ENCODE data around the gene C6orf132.
A peak's percentile ranks its signal among the peaks of the same experiment; 100 is the strongest.

Gene C6orf132, protein sequence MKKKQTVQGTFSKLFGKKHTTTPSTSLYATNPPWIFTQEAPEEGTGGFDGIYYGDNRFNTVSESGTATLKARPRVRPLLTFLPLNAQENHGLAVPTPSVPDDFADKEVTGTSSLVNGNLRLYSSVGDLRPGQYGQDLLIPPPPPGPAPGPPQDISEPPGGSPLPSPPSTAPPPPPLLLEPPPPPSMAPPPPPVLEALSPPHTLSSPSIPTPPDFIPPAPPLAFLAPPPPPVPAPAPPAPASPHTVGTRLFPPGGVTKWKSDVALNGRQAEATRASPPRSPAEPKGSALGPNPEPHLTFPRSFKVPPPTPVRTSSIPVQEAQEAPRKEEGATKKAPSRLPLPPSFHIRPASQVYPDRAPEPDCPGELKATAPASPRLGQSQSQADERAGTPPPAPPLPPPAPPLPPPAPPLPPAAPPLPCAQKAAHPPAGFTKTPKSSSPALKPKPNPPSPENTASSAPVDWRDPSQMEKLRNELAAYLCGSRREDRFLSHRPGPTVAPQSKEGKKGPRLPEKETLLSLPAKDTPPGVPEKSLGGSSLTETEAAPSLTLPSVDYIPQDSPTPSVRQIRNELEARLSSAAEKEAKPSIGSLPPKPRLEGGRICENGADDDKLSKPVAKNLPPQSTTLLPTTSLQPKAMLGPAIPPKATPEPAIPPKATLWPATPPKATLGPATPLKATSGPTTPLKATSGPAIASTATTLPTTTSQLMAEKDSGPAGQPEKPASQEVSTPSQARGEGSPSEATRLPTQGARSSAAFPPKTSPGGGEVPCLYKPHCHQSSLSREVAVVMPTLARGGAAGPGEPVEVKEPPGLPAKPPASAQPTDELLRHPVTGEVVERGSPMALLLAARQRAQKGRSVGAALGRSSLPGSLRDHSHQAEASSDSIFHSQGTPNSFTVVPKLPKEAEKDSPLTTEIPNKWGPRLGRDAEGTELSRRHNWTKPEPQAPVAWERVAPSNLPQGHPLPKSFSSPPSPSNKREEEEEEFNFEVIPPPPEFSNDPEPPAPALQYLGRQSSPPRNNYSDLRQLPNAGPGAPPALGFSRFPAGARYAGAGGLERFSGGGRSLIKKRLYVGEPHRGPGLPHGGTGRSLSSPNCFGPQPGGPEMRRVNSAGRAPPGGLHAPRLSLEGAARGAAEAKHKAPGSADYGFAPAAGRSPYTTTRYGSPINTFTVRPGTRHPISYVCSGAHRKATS

DNA sequence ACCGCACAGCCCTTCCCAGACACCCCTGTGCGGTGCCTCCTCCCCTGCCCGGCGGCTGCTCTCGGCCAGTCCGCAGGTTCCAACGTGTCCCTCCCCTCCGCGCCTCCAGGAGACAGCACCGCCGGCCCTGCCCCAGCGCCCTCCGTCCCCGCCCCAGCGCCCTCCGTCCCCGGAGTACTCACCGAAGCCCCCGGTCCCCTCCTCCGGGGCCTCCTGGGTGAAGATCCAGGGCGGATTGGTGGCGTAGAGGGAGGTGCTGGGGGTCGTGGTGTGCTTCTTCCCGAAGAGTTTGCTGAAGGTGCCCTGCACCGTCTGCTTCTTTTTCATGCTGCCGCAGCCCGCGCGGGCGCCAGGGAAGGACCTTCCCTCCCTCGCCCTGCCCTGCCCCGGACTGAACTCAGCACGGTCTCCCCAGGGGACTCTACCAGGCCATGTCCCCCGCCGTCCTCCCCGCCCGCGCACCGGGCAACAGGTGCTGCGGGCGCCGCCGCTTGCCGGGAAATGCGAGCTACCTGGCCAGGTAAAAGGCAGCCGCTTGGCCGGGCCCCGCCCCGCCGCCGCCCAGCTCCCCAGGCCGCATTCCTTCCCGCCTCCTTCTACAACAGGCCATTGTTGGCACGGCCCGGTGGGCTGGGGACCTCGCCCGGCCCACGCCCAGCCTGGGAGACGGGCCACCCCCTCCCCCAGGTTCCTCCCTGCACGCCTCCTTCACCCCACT, at the start of gene C6orf132:
TSS of gene C6orf132 (minus strand) at position 503 of the 718 bp plus-strand sequence. CDS start at position 327, 176 bp downstream.
- Mint-ChIP-seq H3K36me3 (ENCODE audit: low read depth) (no peaks in the 10 kb centered on the region), H3K27ac (no peak within 1 kb of the TSS), H3K4me3 (peak within 1 kb of the TSS; percentile 56)

GRCh38 chr6:42190554-42191183, 48.2 kb upstream of the C6orf132 start:
- no peak overlapping the region for H3K4me3 Mint-ChIP-seq
- no peaks in the 10 kb centered on the region for H3K9me3 Mint-ChIP-seq
- H3K27me3 Mint-ChIP-seq: no peaks in the 10 kb centered on the region
- H3K36me3 Mint-ChIP-seq (ENCODE audit: low read depth): peaks cover 2% of the 10 kb centered on the region
- DNase-seq: no peak
- H3K27ac Mint-ChIP-seq: no peak overlapping the region
- H3K4me1 Mint-ChIP-seq (ENCODE audit: low read depth): no peaks in the 10 kb centered on the region

More for the DNA sequence above, at the start of gene C6orf132:
- DNase-seq: no peak
- Mint-ChIP-seq H3K9me3 (no peaks in the 10 kb centered on the region), H3K27me3 (peaks cover 46% of the 10 kb centered on the region), H3K4me1 (ENCODE audit: low read depth) (peaks cover 6% of the 10 kb centered on the region)

DNA sequence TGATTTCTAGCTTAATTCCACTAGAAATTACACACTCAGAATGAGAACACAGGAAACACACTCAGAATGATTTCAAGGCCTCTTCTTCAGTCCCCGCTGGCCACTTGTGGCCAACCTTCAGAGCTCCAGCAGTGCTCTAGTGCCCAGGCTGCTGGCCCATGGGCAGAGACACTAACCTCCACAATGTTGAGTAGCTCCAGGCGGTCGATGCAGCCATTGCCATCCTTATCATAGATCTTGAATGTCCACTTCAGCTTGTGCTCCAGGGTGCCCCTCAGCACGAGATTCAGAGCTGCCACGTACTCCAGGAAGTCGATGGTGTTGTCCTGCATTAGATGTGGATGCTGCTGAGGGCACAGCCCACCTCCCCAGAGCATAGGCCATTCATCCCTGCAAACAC, 46.0 kb upstream of the C6orf132 start:
- H3K36me3 Mint-ChIP-seq (ENCODE audit: low read depth): peaks cover 2% of the 10 kb centered on the region
- no peak overlapping the region for H3K4me3 Mint-ChIP-seq
- DNase-seq: no peak
- H3K9me3 Mint-ChIP-seq: no peaks in the 10 kb centered on the region
- H3K4me1 Mint-ChIP-seq (ENCODE audit: low read depth): no peaks in the 10 kb centered on the region
- no peaks in the 10 kb centered on the region for H3K27me3 Mint-ChIP-seq
- no peak overlapping the region for H3K27ac Mint-ChIP-seq

DNA sequence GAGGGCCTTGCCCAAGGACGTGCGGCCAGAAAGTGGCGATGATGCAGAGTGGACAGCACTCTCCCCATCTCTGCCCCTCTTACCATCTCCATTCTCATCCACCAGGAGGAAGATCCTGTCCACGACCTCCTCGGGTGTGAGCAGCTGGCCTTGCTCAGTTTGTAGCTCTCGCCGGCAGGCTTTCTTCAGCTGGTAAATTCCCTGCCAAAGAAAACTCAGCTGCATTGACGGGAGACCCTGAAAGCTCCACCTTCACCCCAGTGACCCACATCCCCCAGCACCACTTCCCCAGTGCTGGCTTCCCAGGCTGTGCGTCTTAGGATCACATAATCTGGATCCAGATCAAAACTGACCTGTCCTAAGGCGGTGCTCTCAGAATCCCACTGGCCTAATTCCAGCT, 43.2 kb upstream of the C6orf132 start:
- Mint-ChIP-seq H3K36me3 (ENCODE audit: low read depth) (no peaks in the 10 kb centered on the region), H3K9me3 (no peaks in the 10 kb centered on the region), H3K27me3 (peaks cover 2% of the 10 kb centered on the region), H3K4me3 (no peak overlapping the region), H3K27ac (no peak overlapping the region), H3K4me1 (ENCODE audit: low read depth) (no peaks in the 10 kb centered on the region)
- DNase-seq: no peak

DNA sequence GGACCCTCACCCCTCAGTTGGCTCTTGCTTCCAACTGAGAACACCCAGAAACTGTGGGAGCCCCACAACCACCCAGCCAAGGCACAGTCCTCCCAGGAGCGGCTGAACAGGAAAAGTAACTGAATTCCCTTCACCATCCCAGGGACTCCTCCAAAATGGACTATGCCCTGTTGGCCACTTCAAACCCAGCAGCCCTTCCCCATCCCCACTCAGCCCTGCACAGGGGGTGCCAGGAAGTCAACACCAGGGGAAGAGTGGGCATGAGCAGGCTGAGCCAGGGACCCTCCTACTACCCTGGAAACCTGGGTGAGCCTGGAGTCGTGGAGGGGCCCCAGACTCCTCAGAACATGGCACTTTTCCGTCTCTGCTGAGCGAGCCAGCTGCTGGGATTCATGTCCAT, 42.1 kb upstream of the C6orf132 start:
- H3K4me1 Mint-ChIP-seq (ENCODE audit: low read depth): peaks cover 8% of the 10 kb centered on the region
- H3K36me3 Mint-ChIP-seq (ENCODE audit: low read depth): no peaks in the 10 kb centered on the region
- H3K4me3 Mint-ChIP-seq: no peak overlapping the region
- peaks cover 9% of the 10 kb centered on the region for H3K27me3 Mint-ChIP-seq
- no peaks in the 10 kb centered on the region for H3K9me3 Mint-ChIP-seq
- no peak for DNase-seq
- no peak overlapping the region for H3K27ac Mint-ChIP-seq

DNA sequence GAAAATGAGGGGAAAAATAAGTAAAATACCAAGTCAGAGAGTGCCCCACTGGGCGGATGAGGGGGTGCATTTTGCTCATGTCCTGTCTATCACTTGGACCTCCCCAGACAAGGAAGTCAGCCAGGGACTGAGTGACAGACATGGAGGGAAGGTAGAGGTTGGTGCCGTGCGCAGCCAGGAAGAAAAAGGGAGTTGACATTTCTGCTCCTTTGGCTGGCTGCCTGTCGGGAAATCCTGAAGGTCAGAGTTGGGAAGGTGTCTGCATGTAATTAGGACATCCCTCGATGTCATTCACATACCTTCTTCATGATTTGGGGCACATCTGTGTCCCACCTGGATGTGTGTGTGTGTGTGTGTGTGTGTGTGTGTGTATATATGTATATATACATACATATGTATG, 39.7 kb upstream of the C6orf132 start:
- no peak for DNase-seq
- Mint-ChIP-seq H3K4me1 (ENCODE audit: low read depth) (peaks cover 21% of the 10 kb centered on the region), H3K9me3 (no peaks in the 10 kb centered on the region), H3K4me3 (no peak overlapping the region), H3K27ac (no peak overlapping the region), H3K36me3 (ENCODE audit: low read depth) (no peaks in the 10 kb centered on the region), H3K27me3 (peaks cover 17% of the 10 kb centered on the region)

DNA sequence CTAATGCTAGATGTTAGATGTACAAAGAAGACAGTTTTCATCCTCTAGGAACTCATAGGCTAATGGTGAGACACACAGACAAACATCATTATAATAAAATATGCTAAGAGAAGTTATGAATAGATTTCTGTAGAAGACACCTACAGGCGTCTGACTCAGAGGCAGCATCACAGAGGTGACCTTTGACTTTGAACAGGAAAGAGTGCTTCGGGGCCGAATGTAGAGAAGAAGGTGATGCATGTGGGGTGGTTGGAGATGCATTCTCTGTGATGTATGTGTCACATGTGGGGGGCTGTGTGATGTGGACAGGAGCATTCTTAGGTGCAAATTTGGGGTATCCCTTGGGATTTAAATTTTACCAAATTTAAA, 37.5 kb upstream of the C6orf132 start:
- H3K4me3 Mint-ChIP-seq: no peak overlapping the region
- peaks cover 17% of the 10 kb centered on the region for H3K27me3 Mint-ChIP-seq
- peaks cover 22% of the 10 kb centered on the region for H3K4me1 Mint-ChIP-seq (ENCODE audit: low read depth)
- DNase-seq: no peak
- H3K27ac Mint-ChIP-seq: no peak overlapping the region
- no peaks in the 10 kb centered on the region for H3K9me3 Mint-ChIP-seq
- no peaks in the 10 kb centered on the region for H3K36me3 Mint-ChIP-seq (ENCODE audit: low read depth)

DNA sequence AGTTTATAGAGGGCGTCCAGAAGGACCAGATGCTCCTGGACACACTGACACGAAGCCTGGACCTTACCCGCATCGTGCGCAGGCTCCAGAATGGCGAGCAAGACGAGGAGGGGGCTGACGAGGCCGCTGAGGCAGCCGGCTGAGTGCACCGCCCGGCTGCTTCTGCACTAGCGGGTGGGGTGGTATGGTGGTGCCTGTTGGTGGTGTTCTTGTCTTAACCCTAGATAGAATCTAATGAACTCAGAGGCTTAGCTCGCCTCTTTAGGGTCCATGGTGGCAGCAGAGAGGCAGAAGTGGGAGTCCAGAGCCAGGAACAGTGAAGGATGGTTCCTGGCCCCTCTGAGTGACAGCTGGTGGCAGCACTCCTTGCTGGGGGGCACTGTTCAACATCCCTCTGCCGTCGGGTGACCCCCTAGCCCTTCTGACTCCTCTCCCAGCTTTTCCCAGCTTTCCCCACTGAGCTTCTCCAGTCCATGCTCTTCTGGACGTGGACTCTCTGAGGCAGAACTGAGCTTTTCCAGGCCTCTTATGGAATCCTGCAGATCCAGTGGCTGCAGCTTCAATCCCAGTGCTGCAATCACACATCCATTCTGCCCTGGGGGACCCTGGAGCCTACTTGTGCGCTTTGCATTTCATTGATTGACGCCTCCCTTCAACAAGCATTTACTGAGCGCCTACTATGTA, 37.0 kb upstream of the C6orf132 start:
- H3K9me3 Mint-ChIP-seq: no peaks in the 10 kb centered on the region
- H3K4me1 Mint-ChIP-seq (ENCODE audit: low read depth): peaks cover 22% of the 10 kb centered on the region
- no peak overlapping the region for H3K27ac Mint-ChIP-seq
- peaks cover 17% of the 10 kb centered on the region for H3K27me3 Mint-ChIP-seq
- H3K36me3 Mint-ChIP-seq (ENCODE audit: low read depth): no peaks in the 10 kb centered on the region
- no peak overlapping the region for H3K4me3 Mint-ChIP-seq
- no peak for DNase-seq

- no peaks in the 10 kb centered on the region for H3K36me3 Mint-ChIP-seq (ENCODE audit: low read depth)
- H3K4me1 Mint-ChIP-seq (ENCODE audit: low read depth): peaks cover 22% of the 10 kb centered on the region
- DNase-seq: peak; percentile 49
- H3K9me3 Mint-ChIP-seq: no peaks in the 10 kb centered on the region
- peaks cover 17% of the 10 kb centered on the region for H3K27me3 Mint-ChIP-seq
- H3K27ac Mint-ChIP-seq: no peak overlapping the region
- H3K4me3 Mint-ChIP-seq: no peak overlapping the region
Observed at GRCh38 chr6:42177514-42178364, 35.3 kb upstream of the C6orf132 start.

GRCh38 chr6:42176981-42177380, 34.6 kb upstream of the C6orf132 start:
- H3K36me3 Mint-ChIP-seq (ENCODE audit: low read depth): no peaks in the 10 kb centered on the region
- H3K4me1 Mint-ChIP-seq (ENCODE audit: low read depth): peaks cover 22% of the 10 kb centered on the region
- no peak for DNase-seq
- peaks cover 17% of the 10 kb centered on the region for H3K27me3 Mint-ChIP-seq
- H3K27ac Mint-ChIP-seq: no peak overlapping the region
- no peaks in the 10 kb centered on the region for H3K9me3 Mint-ChIP-seq
- no peak overlapping the region for H3K4me3 Mint-ChIP-seq

DNA sequence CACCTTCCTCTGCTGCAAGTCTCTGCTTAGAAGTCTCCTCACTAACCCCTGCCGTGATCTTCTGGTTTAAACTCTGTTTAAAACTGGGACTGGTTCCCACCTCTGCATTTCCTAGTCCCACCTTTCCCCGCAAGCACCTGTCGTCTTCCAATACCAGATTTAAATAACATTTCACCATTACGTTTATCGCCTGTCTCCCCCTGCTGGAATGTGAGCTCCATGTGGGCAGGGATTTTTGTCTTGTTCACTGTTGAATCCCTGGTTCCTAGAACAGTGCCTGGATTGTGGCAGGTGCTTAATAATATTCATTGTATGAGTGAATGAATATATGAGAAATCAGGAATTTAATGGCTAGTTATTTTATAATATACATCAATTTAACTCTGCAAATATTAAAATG, 33.4 kb upstream of the C6orf132 start:
- H3K27me3 Mint-ChIP-seq: peaks cover 15% of the 10 kb centered on the region
- H3K9me3 Mint-ChIP-seq: no peaks in the 10 kb centered on the region
- no peak for DNase-seq
- H3K4me1 Mint-ChIP-seq (ENCODE audit: low read depth): peaks cover 22% of the 10 kb centered on the region
- H3K36me3 Mint-ChIP-seq (ENCODE audit: low read depth): no peaks in the 10 kb centered on the region
- no peak overlapping the region for H3K27ac Mint-ChIP-seq
- H3K4me3 Mint-ChIP-seq: no peak overlapping the region

DNA sequence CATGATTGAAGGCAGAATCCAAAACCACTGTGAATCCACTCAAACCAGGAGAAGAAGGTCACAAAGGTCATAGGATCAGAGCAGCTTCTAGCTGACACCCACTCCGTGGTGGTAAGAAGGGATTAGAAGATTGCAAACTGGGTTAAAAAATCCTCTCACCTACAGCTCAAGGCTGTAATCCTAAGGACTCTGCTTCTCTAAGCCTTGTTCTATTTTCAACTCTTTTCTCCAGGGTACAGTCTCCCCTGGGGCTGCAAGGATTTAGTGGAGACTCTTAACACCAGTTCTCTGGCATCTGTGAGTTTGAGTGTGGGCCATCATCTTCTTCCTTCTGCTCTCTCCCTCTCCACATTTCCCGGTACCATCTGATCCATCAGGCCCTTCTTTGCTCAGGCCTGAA, 30.7 kb upstream of the C6orf132 start, which contains the start of gene GUCA1A:
TSS of gene GUCA1A (plus strand) at position 264 of the 400 bp plus-strand sequence. CDS start 250 bp downstream, outside the sequence.
- DNase-seq: no peak

More for the DNA sequence above, 30.7 kb upstream of the C6orf132 start, which contains the start of gene GUCA1A:
- Mint-ChIP-seq H3K36me3 (ENCODE audit: low read depth) (no peaks in the 10 kb centered on the region), H3K4me1 (ENCODE audit: low read depth) (peaks cover 7% of the 10 kb centered on the region), H3K27me3 (no peaks in the 10 kb centered on the region), H3K4me3 (no peak within 1 kb of the TSS), H3K9me3 (no peaks in the 10 kb centered on the region), H3K27ac (no peak within 1 kb of the TSS)
